IPS DF 6.9 (cell line): ENCODE results near the gene NAA15.
A peak's percentile ranks its signal among the peaks of the same experiment; 100 is the strongest.
"Not testable (repeated sequence)": the region's sequence is repeated elsewhere in the genome, so short reads cannot be mapped to it uniquely, and the experiment has no call there.

Experiments
- DNase-seq: peaks from one replicate; pipeline ENCODE4 v3.0.0-alpha.2; 2013; ENCODE audit warnings: low read depth, low spot score
- H3K27ac ChIP-seq: one replicate; pipeline ENCODE4 v1.5.1; 2013; ENCODE audit warnings: low read length, control low read depth
- H3K27me3 ChIP-seq: 2 replicates; pipeline ENCODE4 v1.6.1; 2013; ENCODE audit warnings: mild to moderate bottlenecking, low read length; ENCODE audit not compliant: control insufficient read depth, insufficient read depth
- H3K36me3 ChIP-seq: 2 replicates; pipeline ENCODE4 v1.6.1; 2013; ENCODE audit warnings: low read length; ENCODE audit not compliant: control insufficient read depth, insufficient read depth
- H3K4me1 ChIP-seq: 2 replicates; pipeline ENCODE4 v1.6.1; 2013; ENCODE audit warnings: low read length; ENCODE audit not compliant: control insufficient read depth, insufficient read depth
- H3K4me3 ChIP-seq: 2 replicates; pipeline ENCODE4 v1.5.1; 2013; ENCODE audit warnings: mild to moderate bottlenecking, low read length
- H3K9me3 ChIP-seq: 2 replicates; pipeline ENCODE4 v1.6.1; 2013; ENCODE audit warnings: low read length, inconsistent platforms; ENCODE audit not compliant: control insufficient read depth, insufficient read depth
- WGBS: extraction: QIAGEN DNeasy Blood & Tissue Kit; methylation state at CpG from one replicate; pipeline ENCODE4 v1.1.7; 2013; ENCODE audit warnings: mixed read lengths, missing lambda C conversion rate; ENCODE audit not compliant: insufficient read length, insufficient coverage; 5-methylcytosine and 5-hydroxymethylcytosine counted together

Gene NAA15

DNA sequence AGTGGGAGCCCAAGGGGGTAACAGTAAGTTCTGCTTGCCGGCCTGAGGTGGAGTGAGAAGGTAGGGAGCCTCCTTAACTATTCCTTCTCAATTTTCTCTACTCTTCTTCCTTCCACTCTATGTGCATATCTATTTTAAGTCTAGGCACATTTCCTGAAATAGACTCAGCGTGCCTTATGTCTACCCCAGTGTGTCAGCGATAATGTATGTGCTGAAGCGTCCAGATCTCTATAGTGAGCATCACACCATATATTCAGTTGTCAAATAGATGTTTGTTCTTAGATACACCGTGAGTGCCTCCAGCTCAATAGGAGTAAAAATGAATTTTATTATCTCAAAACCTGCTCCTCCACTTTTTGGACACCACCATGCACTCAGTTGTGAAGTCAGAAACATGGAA is 101.1 kb downstream of the NAA15 start:
- Histone ChIP-seq H3K4me3 (no peak overlapping the region), H3K36me3 (no peaks in the 10 kb centered on the region), H3K9me3 (no peaks in the 10 kb centered on the region), H3K4me1 (no peaks in the 10 kb centered on the region), H3K27me3 (no peaks in the 10 kb centered on the region), H3K27ac (no peak overlapping the region)
- DNase-seq, result no peak
- no CpG with 5 or more reads among the region's 5 CpGs for WGBS

DNA sequence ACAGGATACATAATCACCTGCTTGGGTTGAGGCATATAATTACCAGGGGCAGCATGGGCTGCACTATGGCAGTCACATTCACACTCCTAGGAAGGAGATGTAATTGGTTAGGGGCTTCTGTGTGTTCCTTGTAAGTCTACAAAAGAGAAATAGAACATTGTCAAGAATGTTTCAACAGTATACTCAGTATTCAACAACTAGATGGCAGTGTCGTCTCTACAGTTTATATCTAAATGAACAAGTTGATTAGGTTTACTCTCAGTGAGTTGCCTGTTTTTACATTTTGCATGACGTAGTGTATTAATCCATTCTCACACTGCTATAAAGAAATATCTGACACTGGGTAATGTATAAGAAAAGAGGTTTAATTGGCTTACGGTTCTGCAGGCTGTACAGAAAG is 102.2 kb downstream of the NAA15 start:
- H3K36me3 ChIP-seq, result no peaks in the 10 kb centered on the region
- DNase-seq, result no peak
- H3K4me1 ChIP-seq, result no peaks in the 10 kb centered on the region
- no peaks in the 10 kb centered on the region for H3K9me3 ChIP-seq
- no peaks in the 10 kb centered on the region for H3K27me3 ChIP-seq
- H3K27ac ChIP-seq, result no peak overlapping the region
- H3K4me3 ChIP-seq, result no peak overlapping the region
- WGBS, result no CpG with 5 or more reads among the region's 3 CpGs

DNA sequence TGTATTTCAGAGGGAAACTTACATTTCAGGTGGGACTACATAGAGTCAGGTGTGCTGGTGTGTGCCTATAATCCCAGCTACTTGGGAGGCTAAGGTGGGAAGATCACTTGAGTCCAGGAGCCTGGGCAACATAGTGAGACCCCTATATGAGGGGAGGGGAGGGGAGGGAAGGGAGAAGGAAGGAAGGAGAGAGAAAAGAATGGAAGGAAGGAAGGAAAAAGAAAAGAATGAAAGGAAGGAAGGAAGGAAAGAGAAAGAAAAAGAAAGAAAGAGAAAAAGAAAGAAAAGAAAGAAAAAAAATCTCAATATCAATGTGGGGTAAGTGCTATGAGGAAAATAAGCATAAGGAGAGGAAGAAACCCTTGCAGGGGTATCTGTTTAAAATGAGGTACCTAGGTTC is 109.0 kb downstream of the NAA15 start:
- no peaks in the 10 kb centered on the region for H3K27me3 ChIP-seq
- H3K4me3 ChIP-seq, result no peak overlapping the region
- no peak for DNase-seq
- H3K27ac ChIP-seq, result no peak overlapping the region
- no peaks in the 10 kb centered on the region for H3K36me3 ChIP-seq
- no peaks in the 10 kb centered on the region for H3K4me1 ChIP-seq
- H3K9me3 ChIP-seq, result no peaks in the 10 kb centered on the region

DNA sequence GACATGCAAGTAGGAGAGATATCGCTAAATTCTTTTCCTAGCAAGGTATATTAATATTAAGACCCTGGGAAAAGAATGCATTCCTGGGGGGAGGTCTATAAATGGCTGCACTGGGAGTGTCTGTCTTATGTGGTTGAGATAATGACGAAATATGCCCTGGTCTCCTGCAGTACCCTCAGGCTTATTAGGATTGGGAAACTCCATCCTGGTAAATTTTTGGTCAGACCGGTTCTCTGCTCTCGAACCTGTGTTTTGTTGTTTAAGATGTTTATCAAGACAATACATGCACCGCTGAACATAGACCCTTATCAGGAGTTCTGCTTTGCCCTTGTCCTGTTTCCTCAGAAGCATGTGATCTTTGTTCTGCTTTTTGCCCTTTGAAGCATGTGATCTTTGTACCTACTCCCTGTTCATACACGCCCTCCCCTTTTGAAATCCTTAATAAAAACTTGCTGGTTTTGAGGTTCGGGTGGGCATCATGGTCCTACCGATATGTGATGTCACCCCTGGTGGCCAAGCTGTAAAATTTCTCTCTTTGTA is 113.4 kb downstream of the NAA15 start:
- no CpG with 5 or more reads among the region's 8 CpGs for WGBS
- H3K4me1 ChIP-seq, H3K4me3 ChIP-seq, H3K27ac ChIP-seq, H3K27me3 ChIP-seq, H3K9me3 ChIP-seq, H3K36me3 ChIP-seq, DNase-seq: not testable (repeated sequence)

DNA sequence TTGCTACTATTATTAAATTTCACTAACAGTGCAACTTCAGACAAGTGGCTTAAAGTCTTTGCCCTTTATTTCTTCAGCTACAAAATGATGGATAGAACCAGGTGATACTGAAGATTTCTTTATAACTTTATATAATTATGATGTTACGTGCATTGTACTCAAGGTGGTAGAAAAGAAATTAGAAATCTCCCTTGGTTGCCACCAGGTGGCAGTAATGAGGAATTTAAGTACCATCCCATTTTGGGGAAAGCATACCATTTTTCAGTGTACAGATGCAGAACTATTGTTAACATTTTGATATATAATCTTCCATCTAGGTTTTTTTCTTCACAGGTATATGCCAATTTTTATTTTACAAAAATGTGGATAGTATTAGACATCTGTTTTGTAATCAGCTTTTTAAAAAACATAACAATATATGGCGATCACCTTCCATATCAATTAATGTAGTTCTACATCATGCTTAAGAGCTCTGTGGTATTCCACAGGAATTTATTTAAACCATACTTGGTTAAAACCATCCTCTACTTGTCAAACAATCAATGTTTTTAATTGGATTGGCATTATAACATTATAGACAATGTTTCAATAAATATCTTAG is 114.9 kb downstream of the NAA15 start:
- H3K4me3 ChIP-seq, result no peak overlapping the region
- no peaks in the 10 kb centered on the region for H3K9me3 ChIP-seq
- H3K4me1 ChIP-seq, result no peaks in the 10 kb centered on the region
- no CpG with 5 or more reads among the region's 2 CpGs for WGBS
- DNase-seq, result peak; percentile 13
- H3K36me3 ChIP-seq, result no peaks in the 10 kb centered on the region
- no peaks in the 10 kb centered on the region for H3K27me3 ChIP-seq
- no peak overlapping the region for H3K27ac ChIP-seq

DNA sequence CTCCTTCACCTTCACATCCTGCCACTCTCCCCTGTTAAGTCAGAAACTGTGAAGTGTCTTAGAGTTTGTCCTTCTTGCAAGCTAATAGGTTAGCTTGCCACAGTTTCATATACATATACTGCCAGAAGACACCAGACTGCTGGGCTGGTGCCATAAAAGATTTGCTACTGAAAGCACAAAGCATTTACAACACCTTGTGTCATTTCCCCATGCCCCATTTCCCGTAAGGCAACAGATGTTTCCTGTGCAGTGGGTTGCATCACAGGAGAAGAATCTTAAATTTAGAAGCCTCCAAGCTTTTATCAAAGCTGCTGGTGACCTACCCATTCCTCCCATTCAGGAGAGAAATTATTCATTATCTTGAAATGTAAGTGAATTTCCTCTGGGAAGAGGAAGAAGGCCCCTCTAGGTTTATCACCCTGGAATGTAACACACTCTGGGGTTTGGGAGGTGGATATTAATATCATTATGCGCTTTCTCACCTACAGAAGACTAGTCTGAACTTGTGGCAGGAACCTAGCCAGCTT is 118.1 kb downstream of the NAA15 start:
- no peaks in the 10 kb centered on the region for H3K36me3 ChIP-seq
- no peak overlapping the region for H3K4me3 ChIP-seq
- no peaks in the 10 kb centered on the region for H3K27me3 ChIP-seq
- whole genome bisulfite sequencing, result no CpG with 5 or more reads among the region's 2 CpGs
- H3K4me1 ChIP-seq, result no peaks in the 10 kb centered on the region
- DNase-seq, result no peak
- no peaks in the 10 kb centered on the region for H3K9me3 ChIP-seq
- H3K27ac ChIP-seq, result no peak overlapping the region

DNA sequence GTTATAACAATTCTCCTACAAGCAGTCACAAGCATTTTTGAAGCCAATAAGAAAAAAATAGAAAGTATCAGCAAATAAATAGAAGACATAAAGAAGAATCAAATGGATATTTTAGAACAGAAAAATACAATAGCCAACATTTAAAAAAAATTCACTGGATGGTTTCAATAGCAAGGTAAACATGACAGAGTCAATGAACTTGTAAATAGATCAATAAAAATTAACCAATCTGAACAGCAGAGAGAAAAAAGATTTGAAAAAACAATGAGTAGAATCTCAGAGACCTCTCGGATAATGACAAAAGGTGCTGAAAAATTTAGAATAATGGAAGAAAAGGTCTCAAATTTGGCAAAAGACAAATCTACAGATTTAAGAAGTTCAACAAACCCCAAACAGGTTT is 119.3 kb downstream of the NAA15 start:
- no peak for DNase-seq
- H3K4me3 ChIP-seq, result no peak overlapping the region
- no peaks in the 10 kb centered on the region for H3K4me1 ChIP-seq
- no peaks in the 10 kb centered on the region for H3K9me3 ChIP-seq
- H3K27ac ChIP-seq, result no peak overlapping the region
- no peaks in the 10 kb centered on the region for H3K27me3 ChIP-seq
- no CpG with 5 or more reads among the region's 1 CpG for WGBS
- no peaks in the 10 kb centered on the region for H3K36me3 ChIP-seq

DNA sequence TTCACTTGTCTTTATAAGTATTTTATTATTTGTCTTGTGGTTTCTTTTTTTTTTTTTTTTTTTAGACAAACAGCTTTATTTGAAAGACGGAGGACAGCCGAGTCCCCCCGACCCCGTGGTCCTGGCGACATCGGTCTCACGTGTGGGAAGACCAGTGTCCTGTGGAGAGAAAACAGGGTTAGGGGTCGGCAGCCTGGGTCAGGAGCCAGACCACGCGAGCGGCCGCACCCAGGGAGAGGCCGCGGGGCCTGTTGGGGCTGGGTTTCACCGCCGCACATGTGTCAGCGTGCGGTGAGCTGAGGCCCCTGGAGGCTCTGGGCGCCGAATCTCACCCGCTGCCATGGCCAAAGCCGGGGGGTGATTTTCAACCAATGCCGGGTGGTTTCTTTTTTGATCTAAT is 134.8 kb downstream of the NAA15 start:
- no CpG with 5 or more reads among the region's 23 CpGs for WGBS
- no peak overlapping the region for H3K27ac ChIP-seq
- no peaks in the 10 kb centered on the region for H3K9me3 ChIP-seq
- H3K27me3 ChIP-seq, result no peaks in the 10 kb centered on the region
- no peak overlapping the region for H3K4me3 ChIP-seq
- DNase-seq, result no peak
- no peaks in the 10 kb centered on the region for H3K4me1 ChIP-seq
- no peaks in the 10 kb centered on the region for H3K36me3 ChIP-seq

DNA sequence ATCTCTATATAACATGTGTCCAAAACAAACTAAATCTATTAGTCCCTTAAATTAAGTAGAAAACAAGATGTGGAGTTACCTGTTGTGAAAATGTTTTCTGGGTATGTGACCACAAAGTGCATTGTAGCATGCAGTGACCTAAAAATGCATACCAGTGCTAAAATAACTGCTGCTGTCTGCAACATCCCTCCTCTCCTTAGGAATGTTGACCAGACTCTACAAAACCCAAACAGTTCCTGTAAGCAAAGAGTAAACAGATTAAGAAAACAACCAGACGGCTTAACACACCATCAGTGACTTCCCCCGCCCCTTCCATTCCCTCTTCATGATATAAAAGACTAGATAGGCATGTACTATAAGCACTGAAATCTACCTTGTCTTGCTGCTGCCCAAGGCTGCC is 136.8 kb downstream of the NAA15 start:
- DNase-seq, result no peak
- Histone ChIP-seq H3K27ac (no peak overlapping the region), H3K4me1 (no peaks in the 10 kb centered on the region), H3K36me3 (no peaks in the 10 kb centered on the region), H3K9me3 (no peaks in the 10 kb centered on the region), H3K4me3 (no peak overlapping the region), H3K27me3 (no peaks in the 10 kb centered on the region)
- whole genome bisulfite sequencing, result no CpG with 5 or more reads among the region's 2 CpGs

DNA sequence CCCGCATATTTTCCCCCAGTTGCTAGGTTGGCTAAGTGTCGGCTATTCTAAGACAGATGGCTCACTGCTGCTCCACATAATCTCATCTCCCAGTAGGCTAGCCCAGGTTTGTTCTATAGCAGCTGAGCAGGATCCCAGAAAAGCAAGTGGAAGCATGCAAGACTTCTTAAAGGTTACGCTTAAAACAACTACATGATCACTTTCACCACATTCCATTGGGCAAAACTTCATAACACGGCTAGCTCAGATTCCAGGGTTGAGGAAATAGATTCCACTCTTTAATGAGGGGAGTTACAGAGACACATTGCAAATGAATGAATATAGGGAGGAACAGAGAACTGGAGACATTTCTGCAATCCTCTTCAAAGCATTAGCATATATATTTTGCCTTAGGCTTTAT is 139.7 kb downstream of the NAA15 start:
- Histone ChIP-seq H3K9me3 (no peaks in the 10 kb centered on the region), H3K27ac (no peak overlapping the region), H3K4me1 (no peaks in the 10 kb centered on the region), H3K4me3 (no peak overlapping the region), H3K27me3 (no peaks in the 10 kb centered on the region), H3K36me3 (no peaks in the 10 kb centered on the region)
- DNase-seq, result no peak
- no CpG with 5 or more reads among the region's 4 CpGs for WGBS

DNA sequence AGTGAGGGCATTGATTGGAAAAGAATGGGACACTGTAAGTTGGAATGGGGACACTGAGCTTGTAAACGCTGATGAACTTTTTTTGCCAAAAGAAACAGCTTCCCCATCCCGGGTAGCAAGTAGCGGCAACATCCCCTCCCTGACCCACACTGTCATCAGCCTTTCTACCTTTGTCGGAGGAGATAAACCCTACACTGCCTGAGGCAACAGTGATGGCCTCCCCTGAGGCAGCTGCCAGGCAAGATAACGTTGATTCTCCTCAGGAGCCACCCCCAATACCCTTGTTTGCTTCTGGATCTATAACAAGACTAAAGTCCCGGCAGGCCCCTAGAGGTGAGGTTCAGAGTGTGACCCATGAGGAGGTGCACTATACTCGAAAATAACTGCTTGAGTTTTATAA is 142.4 kb downstream of the NAA15 start:
- Histone ChIP-seq H3K27me3 (no peaks in the 10 kb centered on the region), H3K27ac (no peak overlapping the region), H3K36me3 (no peaks in the 10 kb centered on the region), H3K9me3 (no peaks in the 10 kb centered on the region), H3K4me3 (no peak overlapping the region), H3K4me1 (no peaks in the 10 kb centered on the region)
- DNase-seq, result no peak
- WGBS, result no CpG with 5 or more reads among the region's 7 CpGs
